ENCODE measurements around the gene DVL2. TPM values are rescaled to one million over a fixed set of nuclear protein-coding genes. Genes with fewer than 3 reads are reported as not detected.

Gene DVL2
- total and polyA plus RNA-seq, 2 of the 13 experiments (the other 11 are each of a cell fraction or from before 2014, with no cell fraction given), result 5.7 to 38.2 TPM

DNA sequence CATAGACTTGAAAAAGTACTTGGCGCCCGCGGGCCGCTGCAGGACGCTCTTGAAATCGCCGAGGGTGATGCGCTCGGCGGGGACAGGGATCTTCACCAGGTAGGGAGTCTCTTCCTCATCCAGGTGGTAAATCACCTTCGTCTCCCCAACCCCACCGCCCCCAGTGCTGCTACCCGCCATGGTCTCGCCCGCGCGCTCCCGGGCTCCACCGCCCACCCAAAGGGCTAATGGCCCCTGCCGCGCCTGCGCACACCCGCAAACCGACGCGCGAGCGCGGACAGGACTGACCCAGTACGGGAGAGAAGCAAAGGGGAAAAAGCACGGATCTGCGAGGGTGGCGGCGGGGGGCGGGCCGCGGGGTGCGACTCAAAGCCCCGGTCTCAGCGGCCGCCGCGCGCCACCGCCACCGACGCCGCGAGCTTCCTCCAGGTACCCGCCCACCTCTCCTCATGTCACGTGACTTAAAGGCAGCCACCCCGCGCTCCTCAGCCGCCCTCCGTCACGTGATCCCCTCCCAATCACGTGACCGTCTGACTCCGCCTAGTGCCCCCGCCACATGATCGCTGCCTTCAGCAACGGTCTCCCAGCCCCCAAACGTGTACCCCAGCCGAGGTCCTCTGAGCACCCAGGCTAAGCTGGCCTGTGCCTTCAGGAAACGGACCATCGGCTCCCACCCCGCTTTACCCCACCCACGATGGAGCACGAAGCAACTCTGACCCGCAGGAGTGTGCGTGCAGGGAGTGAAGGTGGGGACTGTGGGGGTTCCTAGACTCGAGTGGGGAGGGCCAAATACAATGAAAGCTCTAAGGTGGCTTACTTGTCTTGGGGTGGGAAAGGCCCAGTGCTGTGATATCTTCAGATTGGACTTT is at the start of gene DVL2 (continued):
- TF ChIP-seq, protein P1, sequence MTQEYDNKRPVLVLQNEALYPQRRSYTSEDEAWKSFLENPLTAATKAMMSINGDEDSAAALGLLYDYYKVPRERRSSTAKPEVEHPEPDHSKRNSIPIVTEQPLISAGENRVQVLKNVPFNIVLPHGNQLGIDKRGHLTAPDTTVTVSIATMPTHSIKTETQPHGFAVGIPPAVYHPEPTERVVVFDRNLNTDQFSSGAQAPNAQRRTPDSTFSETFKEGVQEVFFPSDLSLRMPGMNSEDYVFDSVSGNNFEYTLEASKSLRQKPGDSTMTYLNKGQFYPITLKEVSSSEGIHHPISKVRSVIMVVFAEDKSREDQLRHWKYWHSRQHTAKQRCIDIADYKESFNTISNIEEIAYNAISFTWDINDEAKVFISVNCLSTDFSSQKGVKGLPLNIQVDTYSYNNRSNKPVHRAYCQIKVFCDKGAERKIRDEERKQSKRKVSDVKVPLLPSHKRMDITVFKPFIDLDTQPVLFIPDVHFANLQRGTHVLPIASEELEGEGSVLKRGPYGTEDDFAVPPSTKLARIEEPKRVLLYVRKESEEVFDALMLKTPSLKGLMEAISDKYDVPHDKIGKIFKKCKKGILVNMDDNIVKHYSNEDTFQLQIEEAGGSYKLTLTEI (CRISPR knock-in tag; conservative IDR thresholded peaks at IDR 0.05), result no peak
- TF ChIP-seq CBX5 (CRISPR knock-in tag; IDR thresholded peaks at IDR 0.05; ENCODE audit: borderline replicate concordance) (peak; percentile 71; the same call in 1 of the 2 replicates), KDM4B (CRISPR knock-in tag; IDR thresholded peaks at IDR 0.05) (no peak), KLF16 (CRISPR knock-in tag; IDR thresholded peaks at IDR 0.05) (peak in 1 of 2 experiments; percentile 95; a peak in 2 of 4 replicates), ZNF615 (CRISPR knock-in tag; IDR thresholded peaks at IDR 0.05; ENCODE audit: borderline replicate concordance) (no peak), ZNF766 (CRISPR knock-in tag; IDR thresholded peaks at IDR 0.05; ENCODE audit: borderline replicate concordance) (peak; percentile 72; the same call in 1 of the 2 replicates), ZEB1 (IDR thresholded peaks at IDR 0.05; ENCODE audit: insufficient replicate concordance, low read depth) (no peak), NPAS2 (CRISPR knock-in tag; IDR thresholded peaks at IDR 0.05; ENCODE audit: borderline replicate concordance) (no peak), SMAD1 (CRISPR knock-in tag; IDR thresholded peaks at IDR 0.05; ENCODE audit: borderline replicate concordance, low read depth) (0 out of 2 replicates have a peak, but pooled peaks have one; percentile 45)
- TF ChIP-seq, protein P2, sequence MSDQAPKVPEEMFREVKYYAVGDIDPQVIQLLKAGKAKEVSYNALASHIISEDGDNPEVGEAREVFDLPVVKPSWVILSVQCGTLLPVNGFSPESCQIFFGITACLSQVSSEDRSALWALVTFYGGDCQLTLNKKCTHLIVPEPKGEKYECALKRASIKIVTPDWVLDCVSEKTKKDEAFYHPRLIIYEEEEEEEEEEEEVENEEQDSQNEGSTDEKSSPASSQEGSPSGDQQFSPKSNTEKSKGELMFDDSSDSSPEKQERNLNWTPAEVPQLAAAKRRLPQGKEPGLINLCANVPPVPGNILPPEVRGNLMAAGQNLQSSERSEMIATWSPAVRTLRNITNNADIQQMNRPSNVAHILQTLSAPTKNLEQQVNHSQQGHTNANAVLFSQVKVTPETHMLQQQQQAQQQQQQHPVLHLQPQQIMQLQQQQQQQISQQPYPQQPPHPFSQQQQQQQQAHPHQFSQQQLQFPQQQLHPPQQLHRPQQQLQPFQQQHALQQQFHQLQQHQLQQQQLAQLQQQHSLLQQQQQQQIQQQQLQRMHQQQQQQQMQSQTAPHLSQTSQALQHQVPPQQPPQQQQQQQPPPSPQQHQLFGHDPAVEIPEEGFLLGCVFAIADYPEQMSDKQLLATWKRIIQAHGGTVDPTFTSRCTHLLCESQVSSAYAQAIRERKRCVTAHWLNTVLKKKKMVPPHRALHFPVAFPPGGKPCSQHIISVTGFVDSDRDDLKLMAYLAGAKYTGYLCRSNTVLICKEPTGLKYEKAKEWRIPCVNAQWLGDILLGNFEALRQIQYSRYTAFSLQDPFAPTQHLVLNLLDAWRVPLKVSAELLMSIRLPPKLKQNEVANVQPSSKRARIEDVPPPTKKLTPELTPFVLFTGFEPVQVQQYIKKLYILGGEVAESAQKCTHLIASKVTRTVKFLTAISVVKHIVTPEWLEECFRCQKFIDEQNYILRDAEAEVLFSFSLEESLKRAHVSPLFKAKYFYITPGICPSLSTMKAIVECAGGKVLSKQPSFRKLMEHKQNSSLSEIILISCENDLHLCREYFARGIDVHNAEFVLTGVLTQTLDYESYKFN (CRISPR knock-in tag; conservative IDR thresholded peaks at IDR 0.05), result no peak; the same call in 1 of the 2 replicates
- TF ChIP-seq, protein P3, sequence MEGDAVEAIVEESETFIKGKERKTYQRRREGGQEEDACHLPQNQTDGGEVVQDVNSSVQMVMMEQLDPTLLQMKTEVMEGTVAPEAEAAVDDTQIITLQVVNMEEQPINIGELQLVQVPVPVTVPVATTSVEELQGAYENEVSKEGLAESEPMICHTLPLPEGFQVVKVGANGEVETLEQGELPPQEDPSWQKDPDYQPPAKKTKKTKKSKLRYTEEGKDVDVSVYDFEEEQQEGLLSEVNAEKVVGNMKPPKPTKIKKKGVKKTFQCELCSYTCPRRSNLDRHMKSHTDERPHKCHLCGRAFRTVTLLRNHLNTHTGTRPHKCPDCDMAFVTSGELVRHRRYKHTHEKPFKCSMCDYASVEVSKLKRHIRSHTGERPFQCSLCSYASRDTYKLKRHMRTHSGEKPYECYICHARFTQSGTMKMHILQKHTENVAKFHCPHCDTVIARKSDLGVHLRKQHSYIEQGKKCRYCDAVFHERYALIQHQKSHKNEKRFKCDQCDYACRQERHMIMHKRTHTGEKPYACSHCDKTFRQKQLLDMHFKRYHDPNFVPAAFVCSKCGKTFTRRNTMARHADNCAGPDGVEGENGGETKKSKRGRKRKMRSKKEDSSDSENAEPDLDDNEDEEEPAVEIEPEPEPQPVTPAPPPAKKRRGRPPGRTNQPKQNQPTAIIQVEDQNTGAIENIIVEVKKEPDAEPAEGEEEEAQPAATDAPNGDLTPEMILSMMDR (CRISPR knock-in tag; IDR thresholded peaks at IDR 0.05), result no peak; the same call in 1 of the 2 replicates
- TF ChIP-seq, protein P4, sequence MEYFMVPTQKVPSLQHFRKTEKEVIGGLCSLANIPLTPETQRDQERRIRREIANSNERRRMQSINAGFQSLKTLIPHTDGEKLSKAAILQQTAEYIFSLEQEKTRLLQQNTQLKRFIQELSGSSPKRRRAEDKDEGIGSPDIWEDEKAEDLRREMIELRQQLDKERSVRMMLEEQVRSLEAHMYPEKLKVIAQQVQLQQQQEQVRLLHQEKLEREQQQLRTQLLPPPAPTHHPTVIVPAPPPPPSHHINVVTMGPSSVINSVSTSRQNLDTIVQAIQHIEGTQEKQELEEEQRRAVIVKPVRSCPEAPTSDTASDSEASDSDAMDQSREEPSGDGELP (IDR thresholded peaks at IDR 0.05; ENCODE audit: borderline replicate concordance, low read depth), result peak; percentile 62; the same call in 1 of the 2 replicates
- TF ChIP-seq, protein P5, sequence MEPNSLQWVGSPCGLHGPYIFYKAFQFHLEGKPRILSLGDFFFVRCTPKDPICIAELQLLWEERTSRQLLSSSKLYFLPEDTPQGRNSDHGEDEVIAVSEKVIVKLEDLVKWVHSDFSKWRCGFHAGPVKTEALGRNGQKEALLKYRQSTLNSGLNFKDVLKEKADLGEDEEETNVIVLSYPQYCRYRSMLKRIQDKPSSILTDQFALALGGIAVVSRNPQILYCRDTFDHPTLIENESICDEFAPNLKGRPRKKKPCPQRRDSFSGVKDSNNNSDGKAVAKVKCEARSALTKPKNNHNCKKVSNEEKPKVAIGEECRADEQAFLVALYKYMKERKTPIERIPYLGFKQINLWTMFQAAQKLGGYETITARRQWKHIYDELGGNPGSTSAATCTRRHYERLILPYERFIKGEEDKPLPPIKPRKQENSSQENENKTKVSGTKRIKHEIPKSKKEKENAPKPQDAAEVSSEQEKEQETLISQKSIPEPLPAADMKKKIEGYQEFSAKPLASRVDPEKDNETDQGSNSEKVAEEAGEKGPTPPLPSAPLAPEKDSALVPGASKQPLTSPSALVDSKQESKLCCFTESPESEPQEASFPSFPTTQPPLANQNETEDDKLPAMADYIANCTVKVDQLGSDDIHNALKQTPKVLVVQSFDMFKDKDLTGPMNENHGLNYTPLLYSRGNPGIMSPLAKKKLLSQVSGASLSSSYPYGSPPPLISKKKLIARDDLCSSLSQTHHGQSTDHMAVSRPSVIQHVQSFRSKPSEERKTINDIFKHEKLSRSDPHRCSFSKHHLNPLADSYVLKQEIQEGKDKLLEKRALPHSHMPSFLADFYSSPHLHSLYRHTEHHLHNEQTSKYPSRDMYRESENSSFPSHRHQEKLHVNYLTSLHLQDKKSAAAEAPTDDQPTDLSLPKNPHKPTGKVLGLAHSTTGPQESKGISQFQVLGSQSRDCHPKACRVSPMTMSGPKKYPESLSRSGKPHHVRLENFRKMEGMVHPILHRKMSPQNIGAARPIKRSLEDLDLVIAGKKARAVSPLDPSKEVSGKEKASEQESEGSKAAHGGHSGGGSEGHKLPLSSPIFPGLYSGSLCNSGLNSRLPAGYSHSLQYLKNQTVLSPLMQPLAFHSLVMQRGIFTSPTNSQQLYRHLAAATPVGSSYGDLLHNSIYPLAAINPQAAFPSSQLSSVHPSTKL (CRISPR knock-in tag; IDR thresholded peaks at IDR 0.05), result peak; percentile 45
- TF ChIP-seq, protein P6, sequence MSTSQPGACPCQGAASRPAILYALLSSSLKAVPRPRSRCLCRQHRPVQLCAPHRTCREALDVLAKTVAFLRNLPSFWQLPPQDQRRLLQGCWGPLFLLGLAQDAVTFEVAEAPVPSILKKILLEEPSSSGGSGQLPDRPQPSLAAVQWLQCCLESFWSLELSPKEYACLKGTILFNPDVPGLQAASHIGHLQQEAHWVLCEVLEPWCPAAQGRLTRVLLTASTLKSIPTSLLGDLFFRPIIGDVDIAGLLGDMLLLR (CRISPR knock-in tag; IDR thresholded peaks at IDR 0.05), result no peak

Data from HepG2 (cell line).